WTC11 (cell line): ENCODE data around the gene ZNF362. TPM values are rescaled to one million over a fixed set of nuclear protein-coding genes. Genes with fewer than 3 reads are reported as not detected.
A peak's percentile ranks its signal among the peaks of the same experiment; 100 is the strongest.

Source experiments
- ATAC-seq: fragments of 200-7000 bp; cut with Tn5 transposase; 2 replicates; pipeline ENCODE4 v1.10.0; 2021; ENCODE audit warnings: mild to moderate bottlenecking, moderate library complexity
- CTCF ChIA-PET: fragments of 300-600 bp; sonication (Branson Sonifier 250); formaldehyde crosslinking; loops from one replicate; lab custom pipeline; 2021; ENCODE audit warnings: antibody characterized with exemption; lab: Charles Lee
- POLR2A ChIA-PET: fragments of 350-600 bp; sonication (Branson Sonifier 250); formaldehyde crosslinking; loops from one replicate; lab custom pipeline; 2021; ENCODE audit warnings: antibody characterized with exemption; lab: Charles Lee
- DNase-seq: peaks from one replicate; pipeline ENCODE4 v3.0.0; 2021; ENCODE audit warnings: low spot score
- H3K27ac Mint-ChIP-seq: 2 replicates; pipeline ENCODE4 v1.8.0; 2021; ENCODE audit warnings: mixed read lengths
- H3K27me3 Mint-ChIP-seq: 2 replicates; pipeline ENCODE4 v1.8.0; 2021; ENCODE audit warnings: low read depth, mild to moderate bottlenecking, moderate library complexity, mixed read lengths
- H3K36me3 Mint-ChIP-seq: 2 replicates; pipeline ENCODE4 v1.8.0; 2021; ENCODE audit warnings: mixed read lengths
- H3K4me1 Mint-ChIP-seq: 2 replicates; pipeline ENCODE4 v1.8.0; 2022; ENCODE audit warnings: mixed read lengths
- H3K4me3 Mint-ChIP-seq: 2 replicates; pipeline ENCODE4 v1.8.0; 2021; ENCODE audit warnings: mild to moderate bottlenecking, moderate library complexity, mixed read lengths
- H3K9me3 Mint-ChIP-seq: 2 replicates; pipeline ENCODE4 v1.8.0; 2021; ENCODE audit warnings: mixed read lengths
- ARID4B ChIP-seq: sonication (generic); formaldehyde crosslinking; IDR thresholded peaks from 2 replicates; pipeline ENCODE4 v1.8.0; 2023; ENCODE audit warnings: missing genetic modification reagents, mild to moderate bottlenecking, borderline replicate concordance
- ATF1 ChIP-seq: sonication (generic); formaldehyde crosslinking; IDR thresholded peaks from 2 replicates; pipeline ENCODE4 v1.8.1; 2023; ENCODE audit warnings: mild to moderate bottlenecking, moderate library complexity, missing genetic modification reagents
- CREB1 ChIP-seq: sonication (generic); formaldehyde crosslinking; IDR thresholded peaks from 2 replicates; pipeline ENCODE4 v1.8.0; 2023; ENCODE audit warnings: mild to moderate bottlenecking, missing genetic modification reagents
- E2F5 ChIP-seq: sonication (generic); formaldehyde crosslinking; IDR thresholded peaks from 2 replicates; pipeline ENCODE4 v1.8.1; 2022; ENCODE audit warnings: mild to moderate bottlenecking, moderate library complexity, missing genetic modification reagents
- NFATC4 ChIP-seq: fragments of 250-450 bp; sonication (Bioruptor Pico); IDR thresholded peaks from 2 replicates; pipeline ENCODE4 v1.9.0; 2021; ENCODE audit warnings: mild to moderate bottlenecking
- OVOL2 ChIP-seq: fragments of 250-450 bp; sonication (Bioruptor Pico); IDR thresholded peaks from 2 replicates; pipeline ENCODE4 v1.9.0; 2021; ENCODE audit warnings: mild to moderate bottlenecking, borderline replicate concordance
- SOX15 ChIP-seq: fragments of 250-450 bp; sonication (Bioruptor Pico); IDR thresholded peaks from 2 replicates; pipeline ENCODE4 v1.9.0; 2021; ENCODE audit warnings: mild to moderate bottlenecking
- SP1 ChIP-seq: sonication (generic); formaldehyde crosslinking; conservative IDR thresholded peaks from 2 replicates; pipeline ENCODE4 v1.8.1; 2022; ENCODE audit warnings: missing genetic modification reagents
- ZNF121 ChIP-seq: sonication (generic); formaldehyde crosslinking; IDR thresholded peaks from 2 replicates; pipeline ENCODE4 v1.8.0; 2023; ENCODE audit warnings: missing genetic modification reagents
- ZNF219 ChIP-seq: sonication (generic); formaldehyde crosslinking; IDR thresholded peaks from 2 replicates; pipeline ENCODE4 v1.8.0; 2023; ENCODE audit warnings: missing genetic modification reagents, mild to moderate bottlenecking, borderline replicate concordance
- ZNF317 ChIP-seq: sonication (generic); formaldehyde crosslinking; IDR thresholded peaks from 2 replicates; pipeline ENCODE4 v1.8.1; 2023; ENCODE audit warnings: low read depth, mild to moderate bottlenecking, moderate library complexity, missing genetic modification reagents, borderline replicate concordance
- ZNF512 ChIP-seq: sonication (generic); formaldehyde crosslinking; IDR thresholded peaks from 2 replicates; pipeline ENCODE4 v1.8.1; 2022; ENCODE audit warnings: missing genetic modification reagents, borderline replicate concordance
- ZNF532 ChIP-seq: fragments of 250-450 bp; sonication (Bioruptor Pico); IDR thresholded peaks from 2 replicates; pipeline ENCODE4 v1.9.0; 2021; ENCODE audit warnings: mild to moderate bottlenecking, borderline replicate concordance
- ZSCAN18 ChIP-seq: fragments of 250-450 bp; sonication (Bioruptor Pico); IDR thresholded peaks from 2 replicates; pipeline ENCODE4 v2.1.2; 2022; ENCODE audit warnings: mild to moderate bottlenecking, moderate library complexity
- total RNA-seq: library from RNA; stranded (reverse); gene quantifications from 3 replicates; pipeline ENCODE4 v1.2.3, GENCODE V29; 2021

The ZNF362 gene
- total RNA-seq, 1 experiment from 2014 or later, result 24.2 TPM

- no peak for TF ChIP-seq ZNF512 (CRISPR knock-in tag)
These were observed 997 bp downstream of the ZNF362 start (continued) for GRCh38 chr1:33257207-33257771.

GRCh38 chr1:33257772-33258712, 1.8 kb downstream of the ZNF362 start:
- peak overlapping the region; percentile 72 for H3K27ac Mint-ChIP-seq
- ChIA-PET CTCF (interaction anchor here (0.6 to 1.4 kb wide), 4 partner anchors 38 to 120 kb away, joined by 3 to 5 read pairs (median 4); no protein-coding TSS in a partner anchor), POLR2A (interaction anchor here (0.8 kb wide), 1 partner anchor 77 kb away, joined by 3 read pairs; no protein-coding TSS in a partner anchor)
- ATAC-seq, result no peak
- H3K4me3 Mint-ChIP-seq, result peak overlapping the region; percentile 92
- H3K4me1 Mint-ChIP-seq, result peaks cover 34% of the 10 kb centered on the region
- no peak for DNase-seq
- no peaks in the 10 kb centered on the region; the same call in 1 of the 2 replicates for H3K36me3 Mint-ChIP-seq
- peak; percentile 69 for TF ChIP-seq ZNF121
- TF ChIP-seq SOX15, result no peak
- TF ChIP-seq ZNF317 (CRISPR knock-in tag), result no peak
- TF ChIP-seq SP1 (CRISPR knock-in tag), result no peak
- TF ChIP-seq ZNF532 (CRISPR knock-in tag), result no peak
- H3K9me3 Mint-ChIP-seq, result no peaks in the 10 kb centered on the region
- peaks cover 16% of the 10 kb centered on the region for H3K27me3 Mint-ChIP-seq

GRCh38 chr1:33258788-33259274, 2.5 kb downstream of the ZNF362 start:
- no peak for DNase-seq
- H3K27ac Mint-ChIP-seq, result no peak overlapping the region
- TF ChIP-seq ZSCAN18 (CRISPR knock-in tag), result no peak
- TF ChIP-seq NFATC4 (CRISPR knock-in tag), result no peak
- TF ChIP-seq CREB1 (CRISPR knock-in tag), result no peak
- no peak for TF ChIP-seq ZNF512 (CRISPR knock-in tag)
- TF ChIP-seq OVOL2 (CRISPR knock-in tag), result no peak
- no peak for TF ChIP-seq ZNF219
- no peak for TF ChIP-seq ARID4B (CRISPR knock-in tag)
- no peak for TF ChIP-seq ATF1 (CRISPR knock-in tag)
- no peak for TF ChIP-seq E2F5 (CRISPR knock-in tag)

More at GRCh38 chr1:33258788-33259274, 2.5 kb downstream of the ZNF362 start:
- Mint-ChIP-seq H3K9me3 (no peaks in the 10 kb centered on the region), H3K27me3 (peaks cover 14% of the 10 kb centered on the region), H3K4me1 (peaks cover 34% of the 10 kb centered on the region), H3K4me3 (no peak overlapping the region), H3K36me3 (no peaks in the 10 kb centered on the region; the same call in 1 of the 2 replicates)
- ChIA-PET POLR2A (no interaction called here), CTCF (interaction anchor here (1.4 kb wide), 1 partner anchor 121 kb away, joined by 5 read pairs; no protein-coding TSS in a partner anchor)
- ATAC-seq, result no peak
